ENCODE data around the gene GTF3C5. TPM values are rescaled to one million over a fixed set of nuclear protein-coding genes. Genes with fewer than 3 reads are reported as not detected.

Gene GTF3C5
- total and polyA plus RNA-seq, 10 of the 15 experiments (the other 5 are each of a cell fraction or from before 2014, with no cell fraction given): 2.2 to 81.1 (median 68.7) TPM

DNA sequence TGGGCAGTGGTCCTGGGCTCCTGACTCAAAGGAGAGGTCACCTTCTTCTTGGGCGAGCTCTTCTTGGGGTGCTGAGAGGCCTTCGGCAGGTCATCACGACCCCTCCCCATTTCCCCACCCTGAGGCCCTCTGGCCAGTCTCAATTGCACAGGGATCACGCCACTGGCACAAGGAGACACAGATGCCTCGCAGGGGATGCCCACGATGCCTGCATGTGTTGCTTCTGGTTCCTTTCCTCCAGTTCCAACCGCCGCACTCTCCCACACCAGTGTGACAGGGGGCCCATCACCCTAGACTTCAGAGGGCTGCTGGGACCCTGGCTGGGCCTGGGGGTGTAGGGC is 32.3 kb downstream of the GTF3C5 start:
- Histone ChIP-seq H3K4me1 (ENCODE audit: control insufficient read depth, insufficient read depth, low read length) (peaks cover 27% of the 10 kb centered on the region), H3K27ac (ENCODE audit: control insufficient read depth, insufficient read depth) (no peak overlapping the region), H2AFZ (ENCODE audit: control insufficient read depth, low read depth, low read length) (no peak overlapping the region), H3K27me3 (replicated peaks in 1 of 2; ENCODE audit: control insufficient read depth in 2 of 2, insufficient read depth in 2 of 2, low read length in 1 of 2) (no peaks in the 10 kb centered on the region), H3K36me3 (ENCODE audit: control insufficient read depth in 2 of 2, insufficient read depth in 2 of 2, low read length in 1 of 2) (no peaks in the 10 kb centered on the region; a peak in 1 of 4 replicates), H3K4me2 (ENCODE audit: control insufficient read depth, insufficient read depth) (no peak overlapping the region), H4K20me1 (ENCODE audit: control insufficient read depth, insufficient read depth) (no peaks in the 10 kb centered on the region), H3K9ac (ENCODE audit: control insufficient read depth, insufficient read depth, low read length) (no peak overlapping the region), H3K9me3 (replicated peaks; ENCODE audit: control insufficient read depth, insufficient read depth, low read length) (no peaks in the 10 kb centered on the region), H3K79me2 (ENCODE audit: control insufficient read depth, insufficient read depth, low read length) (no peaks in the 10 kb centered on the region), H3K4me3 (no peak overlapping the region)
- ChIA-PET POLR2A (no interaction called here), CTCF (no interaction called here), SMC1A (ENCODE audit: uncharacterized antibody, unreplicated experiment) (no interaction called here), RAD21 (ENCODE audit: unreplicated experiment) (no interaction called here)
- intact Hi-C loops (cut with micrococcal nuclease; ENCODE audit: unreplicated experiment) (no loop called here), in situ Hi-C loops (cut with MboI) (no loop called here)
- no TSS peak for BruUV-seq (replicated peaks)
- no peak for FAIRE-seq
- ATAC-seq: no peak
- TF ChIP-seq BCL11A (IDR thresholded peaks at IDR 0.05; ENCODE audit: low read depth, low read length): no peak
- TF ChIP-seq IKZF1 (conservative IDR thresholded peaks at IDR 0.05): no peak
- TF ChIP-seq, protein P1, sequence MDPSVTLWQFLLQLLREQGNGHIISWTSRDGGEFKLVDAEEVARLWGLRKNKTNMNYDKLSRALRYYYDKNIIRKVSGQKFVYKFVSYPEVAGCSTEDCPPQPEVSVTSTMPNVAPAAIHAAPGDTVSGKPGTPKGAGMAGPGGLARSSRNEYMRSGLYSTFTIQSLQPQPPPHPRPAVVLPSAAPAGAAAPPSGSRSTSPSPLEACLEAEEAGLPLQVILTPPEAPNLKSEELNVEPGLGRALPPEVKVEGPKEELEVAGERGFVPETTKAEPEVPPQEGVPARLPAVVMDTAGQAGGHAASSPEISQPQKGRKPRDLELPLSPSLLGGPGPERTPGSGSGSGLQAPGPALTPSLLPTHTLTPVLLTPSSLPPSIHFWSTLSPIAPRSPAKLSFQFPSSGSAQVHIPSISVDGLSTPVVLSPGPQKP (IDR thresholded peaks at IDR 0.05; ENCODE audit: low read depth, low read length): no peak
- no peak for TF ChIP-seq TCF7 (IDR thresholded peaks at IDR 0.05; ENCODE audit: borderline replicate concordance)
- no peak for TF ChIP-seq WRNIP1 (IDR thresholded peaks at IDR 0.05; ENCODE audit: borderline replicate concordance, low read depth, low read length)
- no peak for TF ChIP-seq ZNF207 (IDR thresholded peaks at IDR 0.05; ENCODE audit: borderline replicate concordance)
- no peak for TF ChIP-seq SMAD5 (IDR thresholded peaks at IDR 0.05; ENCODE audit: low read depth)
- no peak for TF ChIP-seq KLF5 (IDR thresholded peaks at IDR 0.05; ENCODE audit: partially characterized antibody)
- no peak for TF ChIP-seq RFX5 (IDR thresholded peaks at IDR 0.05; ENCODE audit: low read depth, low read length)
- TF ChIP-seq RAD51 (IDR thresholded peaks at IDR 0.05): no peak
- TF ChIP-seq MYB (IDR thresholded peaks at IDR 0.05; ENCODE audit: borderline replicate concordance, low read depth, low read length): no peak
- no peak for TF ChIP-seq HCFC1 (IDR thresholded peaks at IDR 0.05; ENCODE audit: low read length)
- TF ChIP-seq REST (IDR thresholded peaks at IDR 0.05; ENCODE audit: low read depth, low read length): no peak
- TF ChIP-seq SPI1 (IDR thresholded peaks at IDR 0.05; ENCODE audit: borderline replicate concordance, insufficient read depth, low read depth, low read length): no peak
- TF ChIP-seq IRF4 (IDR thresholded peaks at IDR 0.05; ENCODE audit: low read depth, low read length): no peak
- TF ChIP-seq KDM1A (IDR thresholded peaks at IDR 0.05; ENCODE audit: borderline replicate concordance): no peak
- TF ChIP-seq CBX3 (IDR thresholded peaks at IDR 0.05; ENCODE audit: borderline replicate concordance, low read depth): no peak
- TF ChIP-seq MYC (IDR thresholded peaks at IDR 0.05; ENCODE audit: insufficient read depth, insufficient read length, insufficient replicate concordance, low read length, severe bottlenecking): no peak
- TF ChIP-seq ZNF622 (IDR thresholded peaks at IDR 0.05): no peak
- WGBS (ENCODE audit: insufficient coverage, insufficient replicate concordance, low lambda C conversion rate, missing lambda C conversion rate): 47% methylated on average over 8 of the region's 8 CpGs
- DNase-seq (ENCODE audit: low read depth, low spot score): no peak
